HG03196 (cell line): ENCODE data around the gene RCBTB2.
"Not testable (repeated sequence)": the region's sequence is repeated elsewhere in the genome, so short reads cannot be mapped to it uniquely, and the experiment has no call there.

Experiments used
- ATAC-seq: cut with Tn5 transposase; IDR thresholded peaks from one replicate; pipeline ENCODE4 v1.9.1; 2021; ENCODE audit not compliant: unreplicated experiment

RCBTB2 gene

DNA sequence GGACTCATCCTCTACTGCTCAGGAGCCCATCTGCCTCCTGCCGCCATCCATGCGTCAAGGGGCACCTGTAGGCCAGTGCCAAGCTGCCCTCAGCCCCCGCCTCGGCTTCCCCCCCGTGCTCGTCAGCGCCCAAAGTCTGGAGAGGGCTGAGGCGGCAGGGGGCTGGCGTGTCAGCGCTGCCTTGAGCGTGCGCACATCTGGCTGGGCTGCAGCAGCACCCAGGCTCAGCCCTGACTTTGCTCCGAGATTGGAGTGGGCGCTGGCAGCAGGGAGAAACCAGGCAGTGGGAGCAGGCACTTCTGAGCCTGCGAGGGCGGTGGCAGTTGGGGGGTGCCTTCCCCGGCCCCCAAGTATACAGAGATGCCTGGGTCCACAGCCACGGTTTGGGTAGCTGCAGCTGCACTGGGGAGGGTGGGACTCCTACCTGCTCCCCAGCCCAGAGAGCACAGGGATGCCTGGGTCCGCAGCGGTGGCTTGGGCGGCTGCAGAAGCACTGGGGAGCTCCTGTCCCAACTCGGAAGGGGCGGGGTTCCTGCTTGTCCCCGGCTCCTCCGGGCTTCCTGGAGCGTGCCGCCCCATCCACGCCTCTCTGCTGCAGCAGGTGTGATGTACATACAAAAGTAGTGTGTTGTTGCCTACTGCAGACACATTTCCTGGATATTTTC lies 75.2 kb downstream of the RCBTB2 start:
- ATAC-seq: no peak

DNA sequence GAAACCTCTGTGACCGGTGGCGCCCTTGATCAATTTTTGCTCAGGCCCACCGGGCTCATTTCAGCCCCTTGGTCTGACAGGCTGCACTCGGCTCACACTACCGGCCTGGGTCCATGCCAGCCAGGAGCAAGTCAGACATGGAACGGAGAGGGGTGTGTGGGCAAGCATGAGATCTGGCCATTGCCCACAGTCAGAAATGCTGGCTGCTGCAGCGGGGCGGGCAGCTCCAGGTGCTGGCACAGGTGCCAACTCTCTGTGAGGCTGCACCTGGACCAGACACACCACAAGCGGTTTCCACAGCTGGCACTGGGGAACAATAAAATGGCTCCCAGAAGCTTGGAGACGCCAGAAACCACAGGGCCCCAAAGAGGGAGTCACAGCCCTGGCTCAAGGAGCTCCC lies 76.3 kb downstream of the RCBTB2 start:
- no peak for ATAC-seq

DNA sequence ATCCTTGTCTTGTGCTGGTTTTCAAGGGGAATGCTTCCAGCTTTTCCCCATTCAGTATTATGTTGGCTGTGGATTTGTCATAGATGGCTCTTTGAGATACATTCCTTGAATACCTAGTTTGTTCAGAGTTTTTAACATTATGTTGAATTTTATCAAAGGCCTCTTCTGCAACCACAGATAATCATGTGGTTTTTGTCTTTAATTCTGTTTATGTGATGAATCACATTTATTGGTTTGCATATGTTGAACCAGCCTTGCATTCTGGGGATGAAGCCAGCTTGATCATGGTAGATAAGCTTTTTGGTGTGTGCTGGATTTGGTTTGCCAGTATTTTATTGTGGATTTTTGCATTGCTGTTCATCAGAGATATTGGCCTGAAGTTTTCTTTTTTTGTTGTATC lies 81.7 kb downstream of the RCBTB2 start:
- not testable (repeated sequence) for ATAC-seq

DNA sequence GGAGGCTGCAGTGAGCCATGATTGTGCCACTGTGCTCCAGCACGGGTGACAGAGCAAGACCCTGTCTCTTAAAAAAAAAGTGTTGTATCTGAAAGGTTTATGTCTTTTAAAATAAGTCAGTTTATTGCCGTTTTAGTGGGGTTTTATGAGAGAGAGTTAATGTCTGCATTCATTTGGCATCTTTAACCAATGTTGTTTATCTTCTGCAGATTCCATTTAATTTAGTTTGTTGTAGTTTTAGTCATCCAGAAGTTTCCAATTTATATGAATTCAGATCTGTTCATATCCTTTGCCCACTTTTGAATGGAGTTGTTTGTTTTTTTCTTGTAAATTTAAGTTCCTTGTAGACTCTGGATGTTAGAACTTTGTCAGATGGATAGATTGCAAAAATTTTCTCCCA lies 83.2 kb downstream of the RCBTB2 start:
- ATAC-seq: no peak

DNA sequence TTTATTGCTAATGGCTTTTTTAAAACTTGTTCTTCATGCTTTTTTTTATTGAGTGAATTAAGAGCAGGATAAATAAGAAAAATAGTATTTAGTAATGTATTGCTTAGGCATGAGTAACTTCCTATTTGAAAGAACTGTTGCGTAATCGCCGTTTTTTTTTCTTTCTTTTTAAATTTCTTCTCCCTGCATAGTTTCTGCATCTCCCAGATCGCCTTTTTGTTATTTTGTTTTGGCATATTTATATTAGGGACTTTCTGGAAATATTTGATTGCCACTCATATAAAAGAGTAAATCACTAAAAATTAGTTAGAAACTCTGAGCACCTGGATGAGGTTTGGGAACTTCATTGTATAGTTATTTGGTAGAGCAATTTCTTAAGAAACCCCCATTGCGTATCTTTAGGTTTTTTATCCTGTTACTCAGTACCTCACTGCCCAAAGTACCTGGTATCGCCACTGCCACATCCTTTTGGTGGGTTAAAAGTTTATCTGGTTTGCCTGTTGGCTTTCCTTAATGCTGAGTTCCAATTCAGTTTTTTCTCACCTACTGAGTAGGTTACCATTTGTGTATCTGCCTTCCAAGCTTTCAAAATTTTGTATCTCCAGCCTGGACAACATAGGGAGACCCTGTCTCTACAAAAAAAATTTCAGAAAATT lies 83.8 kb downstream of the RCBTB2 start:
- no peak for ATAC-seq

DNA sequence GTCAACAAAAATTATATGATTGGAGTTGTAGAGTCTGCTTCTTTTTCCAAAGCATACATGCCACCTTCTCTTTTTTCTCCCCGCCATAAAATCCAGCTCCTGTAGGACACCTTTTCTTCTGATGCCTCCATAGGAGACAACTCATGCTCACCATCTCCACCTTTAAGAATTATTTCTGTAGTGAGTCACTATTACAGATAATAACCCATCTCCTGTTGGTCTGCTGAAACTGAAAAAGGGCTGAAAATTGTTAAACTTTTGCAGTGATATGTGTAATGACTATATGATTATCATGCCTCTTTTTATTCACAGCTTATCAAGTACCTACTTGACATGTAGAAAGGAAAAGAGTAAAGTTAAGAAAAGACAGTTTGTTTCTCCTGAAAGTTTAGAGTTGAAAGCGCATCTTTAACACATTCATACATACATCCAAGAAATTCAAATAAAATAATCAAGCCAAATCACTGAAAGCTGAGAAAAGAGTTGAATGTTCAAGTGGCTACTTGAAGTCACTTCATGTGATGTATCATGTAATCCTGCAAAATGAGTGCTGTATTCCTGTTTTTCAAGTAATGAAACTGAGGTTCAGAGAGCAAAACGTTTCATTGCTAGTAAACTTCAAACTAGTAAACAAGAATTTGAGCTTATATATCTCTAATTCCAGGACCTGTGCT lies 84.5 kb downstream of the RCBTB2 start:
- no peak for ATAC-seq

DNA sequence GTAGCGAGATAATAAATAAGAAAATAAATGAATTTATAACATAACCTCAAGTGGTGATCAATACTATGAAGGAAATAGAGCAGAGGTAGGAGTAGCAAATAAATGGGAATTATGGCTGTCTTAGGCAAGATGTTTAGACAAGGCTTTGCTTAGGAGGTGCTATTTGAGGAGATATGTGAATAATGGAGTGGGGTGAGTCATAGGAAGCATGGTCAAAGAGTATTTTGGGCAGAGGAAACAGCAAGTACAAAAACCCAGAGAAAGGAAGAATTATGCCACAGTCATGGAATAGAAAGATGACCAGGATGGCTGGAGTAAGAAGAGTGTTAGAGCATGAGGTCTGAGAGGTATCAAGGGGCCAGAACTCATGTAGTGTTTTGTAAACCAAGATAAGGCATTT lies 86.4 kb downstream of the RCBTB2 start:
- ATAC-seq: no peak

DNA sequence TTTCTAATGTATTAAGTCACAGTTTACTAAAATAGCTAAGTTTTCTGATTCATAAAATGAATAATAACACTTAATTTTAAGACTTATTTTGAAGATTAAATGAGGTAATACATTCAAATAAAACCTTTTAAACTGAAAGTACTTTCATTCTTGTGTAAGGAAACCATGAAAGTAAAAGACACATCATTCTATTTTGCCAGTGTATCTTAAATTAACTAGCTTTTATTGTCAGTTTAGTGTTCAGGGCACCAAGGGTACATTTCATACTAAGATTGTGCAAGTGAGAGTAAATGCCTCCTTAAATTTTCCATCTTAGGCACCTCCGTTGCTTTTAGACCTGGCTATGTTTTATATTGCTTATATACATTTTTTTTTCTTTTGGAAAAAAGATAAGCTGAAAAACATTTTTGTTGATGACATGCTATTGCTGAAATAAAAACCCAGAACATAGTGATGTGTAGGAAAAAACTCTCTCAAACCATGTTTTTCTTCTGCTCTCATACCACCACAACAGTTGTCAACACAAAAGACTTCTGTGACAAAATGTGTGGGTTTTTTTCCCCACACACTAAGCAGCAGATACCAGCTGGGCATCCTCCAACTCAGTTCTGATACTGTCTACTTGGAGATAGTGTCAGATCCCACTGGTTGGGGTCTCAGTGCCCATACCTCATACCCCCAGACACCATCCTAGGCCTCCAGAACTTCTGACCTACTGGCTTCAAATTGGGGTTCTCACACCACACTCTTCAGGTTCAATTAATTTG lies 89.3 kb downstream of the RCBTB2 start:
- ATAC-seq: no peak
